Panc1 (cell line): ENCODE measurements around the gene GPRC5A. TPM values are rescaled to one million over a fixed set of nuclear protein-coding genes. Genes with fewer than 3 reads are reported as not detected.

ENCODE experiments used
- ATAC-seq: fragments of 200-7000 bp; cut with Tn5 transposase; 2 replicates; pipeline ENCODE4 v1.9.1; 2020; ENCODE audit warnings: mild to moderate bottlenecking, moderate library complexity
- Bru-seq: library from RNA; stranded (reverse); fragments of 400-500 nt; gene quantifications from one replicate; lab custom pipeline; 2021; lab: Mats Ljungman, UMichigan
- BruChase-seq, 2 experiments: library from RNA; stranded (reverse); fragments of 400-500 nt; gene quantifications; one replicate each; lab custom pipeline; 2021; lab: Mats Ljungman, UMichigan
- BruUV-seq: library from RNA; stranded (reverse); fragments of 400-500 nt; replicated peaks from 2 replicates; lab custom pipeline; 2021; lab: Mats Ljungman, UMichigan
- CTCF ChIA-PET: fragments of 300-600 bp; sonication (Branson Sonifier 250); formaldehyde crosslinking; loops from one replicate; lab custom pipeline; 2022; ENCODE audit warnings: antibody characterized with exemption; lab: Charles Lee
- POLR2A ChIA-PET: fragments of 300-600 bp; sonication (Branson Sonifier 250); formaldehyde crosslinking; loops from one replicate; lab custom pipeline; 2022; ENCODE audit warnings: antibody characterized with exemption; lab: Charles Lee
- DNase-seq: peaks from one replicate; pipeline ENCODE4 v3.0.0-alpha.2; 2010; ENCODE audit warnings: low read depth, low spot score
- H3K27ac ChIP-seq: 2 replicates; pipeline ENCODE4 v1.5.1; 2011; ENCODE audit warnings: mild to moderate bottlenecking, low read length, inconsistent platforms
- H3K27me3 ChIP-seq: fragments of 200-500 bp; sonication (Bioruptor generic); 2 replicates; pipeline ENCODE4 v1.6.0; 2014; ENCODE audit warnings: low read length, inconsistent platforms; ENCODE audit not compliant: control insufficient read depth, insufficient read depth
- H3K36me3 ChIP-seq: fragments of 200-500 bp; sonication (Bioruptor generic); 2 replicates; pipeline ENCODE4 v1.5.1; 2014; ENCODE audit warnings: inconsistent platforms, mild to moderate bottlenecking, low read length, moderate library complexity; ENCODE audit not compliant: control insufficient read depth, insufficient read depth
- H3K4me1 ChIP-seq: 2 replicates; pipeline ENCODE4 v1.5.1; 2011; ENCODE audit warnings: inconsistent platforms, mild to moderate bottlenecking, low read length, moderate library complexity; ENCODE audit not compliant: control insufficient read depth, insufficient read depth
- H3K4me3 ChIP-seq, 2 experiments: 2 replicates each; pipeline ENCODE4 v1.5.1; 2011 to 2012; ENCODE audit warnings: low read depth in 2 of 2, low read length in 2 of 2, mild to moderate bottlenecking in 2 of 2, inconsistent platforms in 1 of 2, moderate library complexity in 1 of 2
- H3K9me3 ChIP-seq: fragments of 200-500 bp; sonication (Bioruptor generic); 2 replicates; pipeline ENCODE4 v1.5.1; 2014; ENCODE audit warnings: low read depth, mild to moderate bottlenecking, inconsistent platforms, low read length, moderate library complexity; ENCODE audit not compliant: control insufficient read depth, insufficient read depth
- POLR2AphosphoS5 ChIP-seq: IDR thresholded peaks from 2 replicates; pipeline ENCODE4 v1.6.1; 2012; ENCODE audit warnings: mild to moderate bottlenecking, low read depth, low read length, moderate library complexity
- SIN3A ChIP-seq: IDR thresholded peaks from 2 replicates; pipeline ENCODE4 v1.6.1; 2012; ENCODE audit warnings: low read depth, mild to moderate bottlenecking, low read length, moderate library complexity, borderline replicate concordance; ENCODE audit not compliant: insufficient read depth
- TCF7L2 ChIP-seq: IDR thresholded peaks from 2 replicates; pipeline ENCODE4 v1.6.1; 2011; ENCODE audit warnings: mild to moderate bottlenecking, low read depth, low read length, inconsistent platforms
- in situ Hi-C: cut with HindIII; loops from 2 replicates; pipeline ENCODE4 v1.10.0; 2016; ENCODE audit warnings: low sequenced_read_pairs, low pct_unique_long_range_greater_than_20kb
- intact Hi-C: fragments of 100-400 bp; cut with micrococcal nuclease; formaldehyde crosslinking; loops from one replicate; pipeline ENCODE4 v1.10.0; 2022; ENCODE audit not compliant: unreplicated experiment
- long read RNA-seq: library from polyadenylated mRNA; unstranded; transcript quantifications from one replicate; pipeline ENCODE4 v2.0.0, GENCODE V29; 2021; ENCODE audit not compliant: unreplicated experiment
- polyA plus RNA-seq: library from polyadenylated mRNA; unstranded; fragments of >200 nt; gene quantifications from one replicate; pipeline ENCODE4 v1.2.1, GENCODE V29; 2012; ENCODE audit warnings: missing spikeins; ENCODE audit not compliant: insufficient read length
- total RNA-seq: library from RNA; stranded (reverse); gene quantifications from one replicate; pipeline ENCODE4 v1.2.1, GENCODE V29; 2021; ENCODE audit not compliant: unreplicated experiment
- TF ChIP-seq, protein P1 (sequence below): fragments of 450-650 bp; IDR thresholded peaks from 2 replicates; pipeline ENCODE4 v1.5.1; 2017; ENCODE audit warnings: mild to moderate bottlenecking
- TF ChIP-seq, protein P2 (sequence below), 2 experiments: IDR thresholded peaks; 2 replicates each; pipeline ENCODE4 v1.6.1; 2011 to 2012; ENCODE audit warnings: low read depth in 2 of 2, control low read depth in 1 of 2, low read length in 1 of 2, mild to moderate bottlenecking in 1 of 2, moderate library complexity in 1 of 2; ENCODE audit not compliant: insufficient read depth in 1 of 2

The GPRC5A gene, protein sequence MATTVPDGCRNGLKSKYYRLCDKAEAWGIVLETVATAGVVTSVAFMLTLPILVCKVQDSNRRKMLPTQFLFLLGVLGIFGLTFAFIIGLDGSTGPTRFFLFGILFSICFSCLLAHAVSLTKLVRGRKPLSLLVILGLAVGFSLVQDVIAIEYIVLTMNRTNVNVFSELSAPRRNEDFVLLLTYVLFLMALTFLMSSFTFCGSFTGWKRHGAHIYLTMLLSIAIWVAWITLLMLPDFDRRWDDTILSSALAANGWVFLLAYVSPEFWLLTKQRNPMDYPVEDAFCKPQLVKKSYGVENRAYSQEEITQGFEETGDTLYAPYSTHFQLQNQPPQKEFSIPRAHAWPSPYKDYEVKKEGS
- total RNA-seq (648 TPM), Bru-seq, nascent RNA (percentile 100 among the genes with signal in this experiment), BruChase-seq, experiment 1, labeled RNA remaining after a 2-hour chase (percentile 100 among the genes with signal in this experiment), BruChase-seq, experiment 2, labeled RNA remaining after a 6-hour chase (percentile 99 among the genes with signal in this experiment)
- polyA plus RNA-seq, result 548 TPM
- long read RNA-seq, full-length matches to known transcripts, result 414 of 612 reads
- long read RNA-seq, partial matches to known transcripts, result 106 of 612 reads
- long read RNA-seq, other reads (novel, unspliced or antisense), result 92 of 612 reads

DNA sequence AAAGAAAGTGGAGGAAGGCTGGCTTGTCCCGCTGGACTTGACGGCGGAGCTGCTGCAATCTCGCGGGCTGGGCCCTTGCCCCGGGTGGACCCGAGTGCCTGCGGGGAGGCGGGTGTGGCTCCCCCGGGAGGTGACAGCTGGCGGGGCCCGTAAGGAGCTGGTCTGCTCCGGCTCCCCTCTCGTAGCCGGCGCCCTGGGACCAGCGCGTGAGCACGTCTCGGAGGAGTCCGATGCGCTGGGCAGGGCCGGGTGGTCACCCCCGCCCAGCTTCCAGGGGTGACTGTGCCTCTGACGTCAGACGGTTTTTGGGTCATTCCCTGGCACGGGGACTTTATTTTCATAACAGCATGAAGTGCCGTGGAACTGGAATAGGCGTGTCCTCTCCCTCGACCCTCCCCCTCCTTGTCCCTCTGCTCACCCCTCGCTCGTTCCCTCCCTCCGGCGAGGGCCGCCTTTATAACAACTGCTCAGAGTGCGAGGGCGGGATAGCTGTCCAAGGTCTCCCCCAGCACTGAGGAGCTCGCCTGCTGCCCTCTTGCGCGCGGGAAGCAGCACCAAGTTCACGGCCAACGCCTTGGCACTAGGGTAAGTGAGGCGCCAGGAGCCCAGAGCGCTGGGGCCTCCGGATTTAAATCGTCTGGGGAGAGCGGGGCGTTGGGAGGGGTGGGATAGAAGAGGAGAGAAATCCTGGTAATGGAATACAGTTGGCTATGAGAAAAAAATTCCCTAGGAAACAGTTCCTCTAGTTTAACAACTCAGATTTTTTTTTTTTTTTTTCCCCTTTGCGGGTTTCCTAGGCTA is at the start of gene GPRC5A:
Gene GPRC5A, plus strand, starts transcription at position 483 of the 801 bp plus-strand sequence. CDS start 16,688 bp downstream, outside the sequence.
- peak; percentile 93 for DNase-seq
- Histone ChIP-seq H3K27ac (peak within 1 kb of the TSS; percentile 96), H3K4me1 (peaks cover 32% of the 10 kb centered on the region), H3K4me3 (peak within 1 kb of the TSS; percentile 61 to 86), H3K36me3 (peaks cover 6% of the 10 kb centered on the region), H3K9me3 (no peaks in the 10 kb centered on the region), H3K27me3 (no peaks in the 10 kb centered on the region)
- no TSS peak for BruUV-seq
- in situ Hi-C loops (no loop called here), intact Hi-C loops (loop anchor here (5.0 kb wide), 1 partner anchor 74 kb away; no protein-coding TSS in a partner anchor)
- CTCF ChIA-PET, result interaction anchor here (0.6 to 1.6 kb wide), 2 partner anchors 12 to 79 kb away, joined by 4 to 5 read pairs; no protein-coding TSS in a partner anchor
- POLR2A ChIA-PET, result interaction anchor here (0.5 to 2.3 kb wide), 6 partner anchors 11 to 164 kb away, joined by 3 to 21 read pairs (median 9); no protein-coding TSS in a partner anchor
- ATAC-seq, result peak; percentile 83
- TF ChIP-seq, protein P1, sequence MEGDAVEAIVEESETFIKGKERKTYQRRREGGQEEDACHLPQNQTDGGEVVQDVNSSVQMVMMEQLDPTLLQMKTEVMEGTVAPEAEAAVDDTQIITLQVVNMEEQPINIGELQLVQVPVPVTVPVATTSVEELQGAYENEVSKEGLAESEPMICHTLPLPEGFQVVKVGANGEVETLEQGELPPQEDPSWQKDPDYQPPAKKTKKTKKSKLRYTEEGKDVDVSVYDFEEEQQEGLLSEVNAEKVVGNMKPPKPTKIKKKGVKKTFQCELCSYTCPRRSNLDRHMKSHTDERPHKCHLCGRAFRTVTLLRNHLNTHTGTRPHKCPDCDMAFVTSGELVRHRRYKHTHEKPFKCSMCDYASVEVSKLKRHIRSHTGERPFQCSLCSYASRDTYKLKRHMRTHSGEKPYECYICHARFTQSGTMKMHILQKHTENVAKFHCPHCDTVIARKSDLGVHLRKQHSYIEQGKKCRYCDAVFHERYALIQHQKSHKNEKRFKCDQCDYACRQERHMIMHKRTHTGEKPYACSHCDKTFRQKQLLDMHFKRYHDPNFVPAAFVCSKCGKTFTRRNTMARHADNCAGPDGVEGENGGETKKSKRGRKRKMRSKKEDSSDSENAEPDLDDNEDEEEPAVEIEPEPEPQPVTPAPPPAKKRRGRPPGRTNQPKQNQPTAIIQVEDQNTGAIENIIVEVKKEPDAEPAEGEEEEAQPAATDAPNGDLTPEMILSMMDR, result no peak
- TF ChIP-seq SIN3A (peak; percentile 93), TCF7L2 (no peak), POLR2AphosphoS5 (peak; percentile 99)
- TF ChIP-seq, protein P2, sequence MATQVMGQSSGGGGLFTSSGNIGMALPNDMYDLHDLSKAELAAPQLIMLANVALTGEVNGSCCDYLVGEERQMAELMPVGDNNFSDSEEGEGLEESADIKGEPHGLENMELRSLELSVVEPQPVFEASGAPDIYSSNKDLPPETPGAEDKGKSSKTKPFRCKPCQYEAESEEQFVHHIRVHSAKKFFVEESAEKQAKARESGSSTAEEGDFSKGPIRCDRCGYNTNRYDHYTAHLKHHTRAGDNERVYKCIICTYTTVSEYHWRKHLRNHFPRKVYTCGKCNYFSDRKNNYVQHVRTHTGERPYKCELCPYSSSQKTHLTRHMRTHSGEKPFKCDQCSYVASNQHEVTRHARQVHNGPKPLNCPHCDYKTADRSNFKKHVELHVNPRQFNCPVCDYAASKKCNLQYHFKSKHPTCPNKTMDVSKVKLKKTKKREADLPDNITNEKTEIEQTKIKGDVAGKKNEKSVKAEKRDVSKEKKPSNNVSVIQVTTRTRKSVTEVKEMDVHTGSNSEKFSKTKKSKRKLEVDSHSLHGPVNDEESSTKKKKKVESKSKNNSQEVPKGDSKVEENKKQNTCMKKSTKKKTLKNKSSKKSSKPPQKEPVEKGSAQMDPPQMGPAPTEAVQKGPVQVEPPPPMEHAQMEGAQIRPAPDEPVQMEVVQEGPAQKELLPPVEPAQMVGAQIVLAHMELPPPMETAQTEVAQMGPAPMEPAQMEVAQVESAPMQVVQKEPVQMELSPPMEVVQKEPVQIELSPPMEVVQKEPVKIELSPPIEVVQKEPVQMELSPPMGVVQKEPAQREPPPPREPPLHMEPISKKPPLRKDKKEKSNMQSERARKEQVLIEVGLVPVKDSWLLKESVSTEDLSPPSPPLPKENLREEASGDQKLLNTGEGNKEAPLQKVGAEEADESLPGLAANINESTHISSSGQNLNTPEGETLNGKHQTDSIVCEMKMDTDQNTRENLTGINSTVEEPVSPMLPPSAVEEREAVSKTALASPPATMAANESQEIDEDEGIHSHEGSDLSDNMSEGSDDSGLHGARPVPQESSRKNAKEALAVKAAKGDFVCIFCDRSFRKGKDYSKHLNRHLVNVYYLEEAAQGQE (IDR thresholded peaks at IDR 0.05; ENCODE audit: insufficient read depth in 1 of 2, low read depth in 2 of 2, low read length in 1 of 2), result peak; percentile 66 to 83; a peak in 3 of 4 replicates

DNA sequence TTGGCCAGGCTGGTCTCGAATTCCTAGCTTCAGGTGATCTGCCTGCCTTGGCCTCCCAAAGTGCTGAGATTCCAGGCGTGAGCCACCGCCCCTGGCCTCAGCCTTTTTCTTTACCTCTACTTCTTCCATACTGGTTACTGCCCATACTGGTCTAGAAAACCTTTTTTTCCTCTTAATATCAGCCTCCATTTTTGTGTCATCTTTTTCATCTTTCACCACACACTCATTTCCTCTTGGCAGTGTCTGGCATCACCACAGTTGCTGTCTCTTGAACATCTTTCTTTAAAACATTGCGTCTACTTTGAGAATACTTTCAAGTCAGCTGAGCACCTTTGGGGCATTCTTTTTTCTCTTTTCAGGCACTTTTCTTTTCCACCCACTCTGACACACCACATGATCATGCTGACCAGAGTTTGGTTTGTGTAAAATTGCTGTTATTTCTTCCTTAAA is 45.5 kb upstream of the GPRC5A start:
- TSS peak; percentile 33 for BruUV-seq
- no peaks in the 10 kb centered on the region for H3K9me3 ChIP-seq
- ChIA-PET CTCF (no interaction called here), POLR2A (no interaction called here)
- ATAC-seq, result no peak
- TF ChIP-seq POLR2AphosphoS5 (no peak), TCF7L2 (no peak), SIN3A (no peak)
- TF ChIP-seq, protein P2 (IDR thresholded peaks at IDR 0.05; ENCODE audit: insufficient read depth in 1 of 2, low read depth in 2 of 2, low read length in 1 of 2), result no peak
- TF ChIP-seq, protein P1, result no peak
- DNase-seq, result no peak
- no peak overlapping the region for H3K4me3 ChIP-seq
- peaks cover 31% of the 10 kb centered on the region for H3K4me1 ChIP-seq
- in situ Hi-C loops (no loop called here), intact Hi-C loops (no loop called here)
- no peaks in the 10 kb centered on the region for H3K27me3 ChIP-seq
- no peaks in the 10 kb centered on the region; the same call in 1 of the 2 replicates for H3K36me3 ChIP-seq
- H3K27ac ChIP-seq, result peak overlapping the region; percentile 79
